ENCODE results near the gene GLYATL1B. TPM values are rescaled to one million over a fixed set of nuclear protein-coding genes. Genes with fewer than 3 reads are reported as not detected.
"Not testable (repeated sequence)": the region's sequence is repeated elsewhere in the genome, so short reads cannot be mapped to it uniquely, and the experiment has no call there.

The GLYATL1B gene
- total and polyA plus RNA-seq, 2 of the 8 experiments (the other 6 are each of a cell fraction or from before 2014, with no cell fraction given), result not detected

DNA sequence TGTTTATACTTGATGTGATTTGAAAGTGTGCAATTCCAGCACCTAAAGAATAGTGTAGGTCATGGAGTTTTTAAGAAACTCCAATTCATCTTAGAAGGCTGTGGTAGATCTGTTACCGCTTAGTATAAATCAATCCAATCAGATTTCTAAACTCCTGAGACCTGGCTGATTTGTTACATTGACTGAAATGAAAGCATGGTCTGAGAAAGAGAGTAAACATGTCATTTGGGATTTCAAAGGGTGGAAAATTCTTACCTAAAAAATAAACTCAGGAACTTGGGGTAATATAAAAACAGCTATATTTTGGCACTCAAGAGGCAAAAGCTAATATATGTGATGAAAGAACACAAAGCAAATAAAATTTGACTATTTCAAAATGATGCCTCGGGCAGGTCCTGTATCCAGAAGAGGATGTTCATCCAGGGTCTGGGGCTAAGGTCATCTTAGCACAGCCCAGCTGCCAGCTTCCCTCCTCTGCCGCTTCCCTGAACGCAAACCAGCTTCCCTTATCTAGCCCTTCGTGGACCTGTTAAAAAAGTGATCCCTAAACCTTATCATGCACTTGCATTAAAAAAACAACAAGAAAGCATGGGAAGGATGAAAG is 10.0 kb downstream of the GLYATL1B start:
- WGBS, 2 experiments (ENCODE audit: extremely low coverage in 1 of 2, insufficient coverage in 1 of 2, insufficient read length in 1 of 2, insufficient replicate concordance in 2 of 2, low coverage in 1 of 2, low lambda C conversion rate in 2 of 2, missing lambda C conversion rate in 1 of 2), result 89% methylated on average over 5 of the region's 5 CpGs; no CpG with 5 or more reads in 1 of the 2 experiments
- ChIA-PET POLR2A (ENCODE audit: partially characterized antibody) (interaction anchor here (1.5 to 3.5 kb wide), 2 partner anchors 10 to 11 kb away, joined by 3 to 16 read pairs; partner anchors contain the start of genes FAM111B and GLYATL1B), CTCF (ENCODE audit: partially characterized antibody) (interaction anchor here (0.7 to 2.7 kb wide), 7 partner anchors 10 to 195 kb away, joined by 3 to 16 read pairs (median 3); partner anchors contain the start of genes DTX4 and FAM111B)
- not testable (repeated sequence) for H3K14ac ChIP-seq (ENCODE audit: insufficient read length); H3K56ac ChIP-seq (replicated peaks; ENCODE audit: insufficient read length, low read depth, low read length); H2AFZ ChIP-seq (ENCODE audit: low read length); H3K27me3 ChIP-seq (replicated peaks in 1 of 4; ENCODE audit: control insufficient read depth in 3 of 4, extremely low read depth in 1 of 4, insufficient read depth in 3 of 4, low read length in 3 of 4); H3K79me2 ChIP-seq (ENCODE audit: control insufficient read depth in 1 of 2, insufficient read depth in 2 of 2, low read length in 2 of 2); H4K8ac ChIP-seq (ENCODE audit: extremely low read depth, insufficient read depth, low read length); H2BK120ac ChIP-seq (replicated peaks; ENCODE audit: low read depth, low read length); H3K27ac ChIP-seq (ENCODE audit: low read depth, low read length); H4K20me1 ChIP-seq (replicated peaks in 1 of 2; ENCODE audit: control insufficient read depth in 1 of 2, insufficient read depth in 2 of 2, low read length in 2 of 2); H3K9ac ChIP-seq (replicated peaks in 1 of 4; ENCODE audit: extremely low read depth in 1 of 4, low read depth in 3 of 4, low read length in 3 of 4); DNase-seq (ENCODE audit: low read depth in 1 of 2, low spot score in 2 of 2); H3K79me1 ChIP-seq (ENCODE audit: low read depth, low read length); H2BK5ac ChIP-seq (ENCODE audit: low read depth, low read length); H2AK5ac ChIP-seq (ENCODE audit: low read depth, low read length); H4K5ac ChIP-seq (ENCODE audit: insufficient read length, low read depth, low read length); H3K18ac ChIP-seq (ENCODE audit: extremely low read depth, low read length); H2BK15ac ChIP-seq (ENCODE audit: low read length); H4K91ac ChIP-seq (replicated peaks; ENCODE audit: insufficient read length, low read length); H3K23me2 ChIP-seq (ENCODE audit: low read depth, low read length); H3K9me3 ChIP-seq (ENCODE audit: insufficient read depth in 2 of 2, low read depth in 1 of 2, low read length in 1 of 2); H3K4me2 ChIP-seq (ENCODE audit: insufficient read depth in 1 of 2, low read depth in 2 of 2, low read length in 2 of 2); H3K23ac ChIP-seq (ENCODE audit: insufficient read length); H3K4me3 ChIP-seq (ENCODE audit: extremely low read depth in 1 of 4, insufficient read depth in 2 of 4, low read depth in 3 of 4, low read length in 4 of 4); H2BK12ac ChIP-seq (ENCODE audit: low read depth, low read length); H3K4ac ChIP-seq (replicated peaks; ENCODE audit: insufficient read length, low read depth, low read length); H3K36me3 ChIP-seq (ENCODE audit: control insufficient read depth in 2 of 4, insufficient read depth in 4 of 4, low read length in 3 of 4); H2BK20ac ChIP-seq (ENCODE audit: low read length); FAIRE-seq
- peaks cover 0 to 12% (median 11%) of the 10 kb centered on the region in 4 experiments; a peak in 5 of 7 replicates for H3K4me1 ChIP-seq (replicated peaks in 1 of 4; ENCODE audit: control insufficient read depth in 3 of 4, insufficient read depth in 4 of 4, low read length in 3 of 4)

Measured in H1 (cell line).